Ishikawa (cell line): ENCODE results near the gene VPS54.

Source experiments
- CEBPB ChIP-seq: IDR thresholded peaks from 2 replicates; pipeline ENCODE4 v1.6.1; 2012
- CREB1 ChIP-seq: IDR thresholded peaks from 2 replicates; pipeline ENCODE4 v1.6.1; 2012; ENCODE audit warnings: low read depth
- EGR1 ChIP-seq: IDR thresholded peaks from 2 replicates; pipeline ENCODE4 v1.6.1; 2012
- EP300 ChIP-seq: IDR thresholded peaks from 2 replicates; pipeline ENCODE4 v1.6.1; 2012; ENCODE audit warnings: borderline replicate concordance
- FOXM1 ChIP-seq: IDR thresholded peaks from 2 replicates; pipeline ENCODE4 v1.6.1; 2012; ENCODE audit warnings: low read depth, borderline replicate concordance
- NFIC ChIP-seq: IDR thresholded peaks from 2 replicates; pipeline ENCODE4 v1.6.1; 2012
- RAD21 ChIP-seq: IDR thresholded peaks from 2 replicates; pipeline ENCODE4 v1.6.1; 2012; ENCODE audit warnings: low read depth
- TAF1 ChIP-seq: IDR thresholded peaks from 2 replicates; pipeline ENCODE4 v1.6.1; 2012; ENCODE audit warnings: low read depth, mild to moderate bottlenecking
- TCF12 ChIP-seq: IDR thresholded peaks from 2 replicates; pipeline ENCODE4 v1.6.1; 2012; ENCODE audit warnings: low read depth
- TEAD4 ChIP-seq: IDR thresholded peaks from 2 replicates; pipeline ENCODE4 v1.6.1; 2012
- YY1 ChIP-seq: IDR thresholded peaks from 2 replicates; pipeline ENCODE4 v1.6.1; 2012; ENCODE audit warnings: low read depth
- ZBTB7A ChIP-seq: IDR thresholded peaks from 2 replicates; pipeline ENCODE4 v1.6.1; 2012; ENCODE audit warnings: low read depth
- TF ChIP-seq, protein P1 (sequence below): IDR thresholded peaks from 2 replicates; pipeline ENCODE4 v1.6.1; 2012
- TF ChIP-seq, protein P2 (sequence below): IDR thresholded peaks from 2 replicates; pipeline ENCODE4 v1.6.1; 2012; ENCODE audit warnings: low read depth, mild to moderate bottlenecking

DNA sequence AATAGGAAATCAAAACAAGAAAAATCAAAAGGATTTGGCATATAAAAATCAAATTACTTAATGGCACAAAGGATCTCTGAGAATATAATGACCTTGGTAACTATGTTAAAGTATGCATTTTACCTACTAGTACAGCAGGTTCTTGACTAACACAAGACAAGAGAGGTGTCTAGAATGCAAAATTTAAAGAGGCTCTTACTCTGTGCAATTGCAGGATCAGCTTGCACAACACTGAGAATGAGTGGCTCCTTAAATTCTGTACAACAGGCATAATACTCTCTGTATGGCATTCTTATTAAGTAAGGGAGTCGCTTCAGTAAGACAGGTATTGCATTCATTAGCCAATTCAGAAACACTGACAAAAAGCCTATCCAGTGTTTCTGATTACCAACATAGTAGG, 104.9 kb downstream of the VPS54 start:
- TF ChIP-seq YY1 (no peak), CEBPB (no peak), EGR1 (no peak), NFIC (no peak), EP300 (no peak), TCF12 (no peak), CREB1 (no peak), TAF1 (no peak), RAD21 (no peak), ZBTB7A (no peak), FOXM1 (no peak), TEAD4 (no peak)
- TF ChIP-seq, protein P1, sequence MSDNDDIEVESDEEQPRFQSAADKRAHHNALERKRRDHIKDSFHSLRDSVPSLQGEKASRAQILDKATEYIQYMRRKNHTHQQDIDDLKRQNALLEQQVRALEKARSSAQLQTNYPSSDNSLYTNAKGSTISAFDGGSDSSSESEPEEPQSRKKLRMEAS: no peak
- TF ChIP-seq, protein P2, sequence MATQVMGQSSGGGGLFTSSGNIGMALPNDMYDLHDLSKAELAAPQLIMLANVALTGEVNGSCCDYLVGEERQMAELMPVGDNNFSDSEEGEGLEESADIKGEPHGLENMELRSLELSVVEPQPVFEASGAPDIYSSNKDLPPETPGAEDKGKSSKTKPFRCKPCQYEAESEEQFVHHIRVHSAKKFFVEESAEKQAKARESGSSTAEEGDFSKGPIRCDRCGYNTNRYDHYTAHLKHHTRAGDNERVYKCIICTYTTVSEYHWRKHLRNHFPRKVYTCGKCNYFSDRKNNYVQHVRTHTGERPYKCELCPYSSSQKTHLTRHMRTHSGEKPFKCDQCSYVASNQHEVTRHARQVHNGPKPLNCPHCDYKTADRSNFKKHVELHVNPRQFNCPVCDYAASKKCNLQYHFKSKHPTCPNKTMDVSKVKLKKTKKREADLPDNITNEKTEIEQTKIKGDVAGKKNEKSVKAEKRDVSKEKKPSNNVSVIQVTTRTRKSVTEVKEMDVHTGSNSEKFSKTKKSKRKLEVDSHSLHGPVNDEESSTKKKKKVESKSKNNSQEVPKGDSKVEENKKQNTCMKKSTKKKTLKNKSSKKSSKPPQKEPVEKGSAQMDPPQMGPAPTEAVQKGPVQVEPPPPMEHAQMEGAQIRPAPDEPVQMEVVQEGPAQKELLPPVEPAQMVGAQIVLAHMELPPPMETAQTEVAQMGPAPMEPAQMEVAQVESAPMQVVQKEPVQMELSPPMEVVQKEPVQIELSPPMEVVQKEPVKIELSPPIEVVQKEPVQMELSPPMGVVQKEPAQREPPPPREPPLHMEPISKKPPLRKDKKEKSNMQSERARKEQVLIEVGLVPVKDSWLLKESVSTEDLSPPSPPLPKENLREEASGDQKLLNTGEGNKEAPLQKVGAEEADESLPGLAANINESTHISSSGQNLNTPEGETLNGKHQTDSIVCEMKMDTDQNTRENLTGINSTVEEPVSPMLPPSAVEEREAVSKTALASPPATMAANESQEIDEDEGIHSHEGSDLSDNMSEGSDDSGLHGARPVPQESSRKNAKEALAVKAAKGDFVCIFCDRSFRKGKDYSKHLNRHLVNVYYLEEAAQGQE: no peak
